GM23338 (cell line): Measurements from ENCODE around the gene SPECC1. TPM values are rescaled to one million over a fixed set of nuclear protein-coding genes. Genes with fewer than 3 reads are reported as not detected.

Source experiments
- ATAC-seq: fragments of 200-7000 bp; cut with Tn5 transposase; 3 replicates; pipeline ENCODE4 v1.9.1; 2020
- DNase-seq: peaks from one replicate; pipeline ENCODE4 v3.0.0-alpha.2; 2015; ENCODE audit warnings: low spot score
- H2AFZ ChIP-seq: fragments of 200-600 bp; sonication (generic); 2 replicates; pipeline ENCODE4 v1.8.0; 2016; ENCODE audit warnings: antibody characterized with exemption, mild to moderate bottlenecking, moderate library complexity
- H3F3A ChIP-seq: fragments of 200-600 bp; sonication (generic); replicated peaks from 2 replicates; pipeline ENCODE4 v1.8.0; 2017; ENCODE audit warnings: antibody characterized with exemption, mixed run types, low read depth
- H3K27ac ChIP-seq: fragments of 200-600 bp; sonication (generic); 2 replicates; pipeline ENCODE4 v1.6.1; 2016; ENCODE audit warnings: low read depth
- H3K27me3 ChIP-seq: fragments of 200-600 bp; sonication (generic); 2 replicates; pipeline ENCODE4 v1.8.0; 2016; ENCODE audit warnings: mild to moderate bottlenecking, mixed run types, moderate library complexity; ENCODE audit not compliant: insufficient read depth
- H3K36me3 ChIP-seq: fragments of 200-600 bp; sonication (generic); 2 replicates; pipeline ENCODE4 v1.8.0; 2016; ENCODE audit warnings: mild to moderate bottlenecking; ENCODE audit not compliant: insufficient read depth
- H3K4me1 ChIP-seq: fragments of 200-600 bp; sonication (generic); 2 replicates; pipeline ENCODE4 v1.8.0; 2016; ENCODE audit warnings: mild to moderate bottlenecking, moderate library complexity; ENCODE audit not compliant: insufficient read depth
- H3K4me2 ChIP-seq: fragments of 200-600 bp; sonication (generic); 2 replicates; pipeline ENCODE4 v1.7.1; 2017; ENCODE audit warnings: mixed run types
- H3K4me3 ChIP-seq: fragments of 200-600 bp; sonication (generic); 2 replicates; pipeline ENCODE4 v1.6.1; 2016; ENCODE audit warnings: mixed run types
- H3K79me2 ChIP-seq: fragments of 200-600 bp; sonication (generic); replicated peaks from 2 replicates; pipeline ENCODE4 v1.8.0; 2017; ENCODE audit warnings: mild to moderate bottlenecking; ENCODE audit not compliant: insufficient read depth
- H3K9me2 ChIP-seq: fragments of 200-600 bp; sonication (generic); 2 replicates; pipeline ENCODE4 v1.8.0; 2017; ENCODE audit not compliant: insufficient read depth
- H4K20me1 ChIP-seq: fragments of 200-600 bp; sonication (generic); replicated peaks from 2 replicates; pipeline ENCODE4 v1.8.0; 2017; ENCODE audit warnings: mild to moderate bottlenecking; ENCODE audit not compliant: insufficient read depth
- H3K27ac Mint-ChIP-seq: 2 replicates; pipeline ENCODE4 v1.8.0; 2020; ENCODE audit warnings: inconsistent platforms, mild to moderate bottlenecking, moderate library complexity, mixed read lengths
- H3K27me3 Mint-ChIP-seq: 3 replicates; pipeline ENCODE4 v1.8.0; 2022; ENCODE audit warnings: low read depth, mild to moderate bottlenecking, moderate library complexity, mixed read lengths, inconsistent platforms; ENCODE audit not compliant: insufficient read depth, poor library complexity
- H3K36me3 Mint-ChIP-seq: 3 replicates; pipeline ENCODE4 v1.8.0; 2021; ENCODE audit warnings: low read depth, mild to moderate bottlenecking, inconsistent platforms, moderate library complexity, mixed read lengths
- H3K4me1 Mint-ChIP-seq: 3 replicates; pipeline ENCODE4 v1.8.0; 2020; ENCODE audit warnings: mild to moderate bottlenecking, inconsistent platforms, mixed read lengths
- H3K4me3 Mint-ChIP-seq: 3 replicates; pipeline ENCODE4 v1.8.0; 2021; ENCODE audit warnings: moderate library complexity, mild to moderate bottlenecking, inconsistent platforms, mixed read lengths
- H3K9me3 Mint-ChIP-seq: 3 replicates; pipeline ENCODE4 v1.8.0; 2020; ENCODE audit warnings: moderate library complexity, mild to moderate bottlenecking, inconsistent platforms, mixed read lengths
- CREB1 ChIP-seq: fragments of 250-450 bp; sonication (Bioruptor Pico); IDR thresholded peaks from 2 replicates; pipeline ENCODE4 v1.5.0; 2020; ENCODE audit warnings: low read depth, mild to moderate bottlenecking, moderate library complexity
- ETS1 ChIP-seq: IDR thresholded peaks from 2 replicates; pipeline ENCODE4 v1.6.1; 2016; ENCODE audit warnings: antibody characterized with exemption
- EZH2 ChIP-seq: fragments of 200-600 bp; sonication (generic); IDR thresholded peaks from one replicate; pipeline ENCODE4 v1.8.0; 2017; ENCODE audit warnings: antibody characterized with exemption, mild to moderate bottlenecking, low read depth; ENCODE audit not compliant: unreplicated experiment
- EZH2phosphoT487 ChIP-seq: fragments of 200-600 bp; sonication (generic); IDR thresholded peaks from one replicate; pipeline ENCODE4 v1.8.1; 2018; ENCODE audit warnings: antibody characterized with exemption; ENCODE audit not compliant: unreplicated experiment
- JUNB ChIP-seq: IDR thresholded peaks from one replicate; pipeline ENCODE4 v1.6.1; 2016; ENCODE audit warnings: antibody characterized with exemption; ENCODE audit not compliant: unreplicated experiment
- NANOG ChIP-seq: IDR thresholded peaks from 2 replicates; pipeline ENCODE4 v1.6.1; 2016; ENCODE audit warnings: antibody characterized with exemption, borderline replicate concordance
- POLR2AphosphoS5 ChIP-seq: IDR thresholded peaks from 2 replicates; pipeline ENCODE4 v1.6.1; 2016; ENCODE audit warnings: antibody characterized with exemption, low read depth
- REST ChIP-seq: IDR thresholded peaks from one replicate; pipeline ENCODE4 v1.6.1; 2018; ENCODE audit warnings: antibody characterized with exemption; ENCODE audit not compliant: unreplicated experiment
- ZNF114 ChIP-seq: fragments of 250-450 bp; sonication (Bioruptor Pico); IDR thresholded peaks from 2 replicates; pipeline ENCODE4 v1.5.0; 2020; ENCODE audit warnings: mild to moderate bottlenecking, moderate library complexity
- ZNF462 ChIP-seq: fragments of 250-450 bp; sonication (Bioruptor Pico); IDR thresholded peaks from 2 replicates; pipeline ENCODE4 v1.5.0; 2020; ENCODE audit warnings: mild to moderate bottlenecking, moderate library complexity
- polyA plus RNA-seq: library from polyadenylated mRNA; unstranded; fragments of >200 nt; fragmentation: Nextera tagmentation; extraction: Ambion mirVana; gene quantifications from 2 replicates; pipeline ENCODE4 v1.2.1, GENCODE V29; 2016
- total RNA-seq: library from RNA; depleted of rRNA; stranded (reverse); fragments of >200 nt; shearing (Covaris generic); gene quantifications from 2 replicates; pipeline ENCODE4 v1.2.3, GENCODE V29; 2014

Gene SPECC1
- total and polyA plus RNA-seq, 2 experiments from 2014 or later, result 42.6 to 101 TPM

- no peak for TF ChIP-seq ZNF462 (CRISPR knock-in tag)
- no peak for TF ChIP-seq EZH2phosphoT487
- TF ChIP-seq CREB1, result no peak
- TF ChIP-seq POLR2AphosphoS5, result no peak
- TF ChIP-seq REST, result no peak
These were observed 99.9 kb downstream of the SPECC1 start (continued) for GRCh38 chr17:20109076-20109475.

- no peaks in the 10 kb centered on the region for H3K27me3 ChIP-seq
- ATAC-seq, result no peak
- no peak overlapping the region for H2AFZ ChIP-seq
- H3K4me2 ChIP-seq, result no peak overlapping the region
- Mint-ChIP-seq H3K4me1 (peaks cover 3% of the 10 kb centered on the region; the same call in 2 of the 3 replicates), H3K4me3 (no peak overlapping the region), H3K9me3 (peaks cover 12% of the 10 kb centered on the region), H3K36me3 (peaks cover 10% of the 10 kb centered on the region), H3K27ac (no peak overlapping the region), H3K27me3 (peaks cover 3% of the 10 kb centered on the region)
- no peaks in the 10 kb centered on the region for H4K20me1 ChIP-seq
- H3K79me2 ChIP-seq, result no peaks in the 10 kb centered on the region
- DNase-seq, result no peak
- no peaks in the 10 kb centered on the region for H3K4me1 ChIP-seq
- no peaks in the 10 kb centered on the region for H3F3A ChIP-seq
- H3K36me3 ChIP-seq, result no peaks in the 10 kb centered on the region
- H3K27ac ChIP-seq, result no peak overlapping the region
- H3K4me3 ChIP-seq, result no peak overlapping the region
- no peaks in the 10 kb centered on the region for H3K9me2 ChIP-seq
- TF ChIP-seq JUNB (no peak), EZH2 (no peak), CREB1 (no peak), ETS1 (no peak), NANOG (no peak), ZNF114 (CRISPR knock-in tag) (no peak)
These were observed 102.4 kb downstream of the SPECC1 start for GRCh38 chr17:20111538-20111937.
